ENCODE results near the gene MAN1A1. TPM values are rescaled to one million over a fixed set of nuclear protein-coding genes. Genes with fewer than 3 reads are reported as not detected.
A peak's percentile ranks its signal among the peaks of the same experiment; 100 is the strongest.

The MAN1A1 gene
- polyA plus RNA-seq, 1 donor (not counting 4 experiments of a cell fraction or from before 2014, with no cell fraction given) = 20.2 TPM

DNA sequence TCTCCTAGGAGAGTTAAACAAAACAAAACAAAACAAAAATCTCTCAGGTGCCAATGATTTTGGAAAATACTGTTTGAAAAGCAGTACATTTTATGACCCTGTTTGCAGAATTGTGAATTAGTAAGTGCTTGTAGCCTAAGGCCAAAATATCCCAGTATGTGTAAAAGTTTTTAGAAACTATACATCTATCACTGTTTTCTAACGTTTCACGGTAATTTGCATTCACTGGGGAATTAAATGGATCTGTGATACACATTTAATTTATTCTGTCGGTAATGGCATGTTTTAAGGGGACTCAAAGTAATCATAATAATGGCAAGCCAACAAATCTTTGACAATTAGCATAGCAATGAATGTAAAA, 175.5 kb downstream of the MAN1A1 start:
- Histone ChIP-seq H4K20me1 (ENCODE audit: control insufficient read depth, extremely low read depth, insufficient read depth, low read length) (no peaks in the 10 kb centered on the region), H3K79me2 (ENCODE audit: control insufficient read depth, insufficient read depth, low read length) (no peaks in the 10 kb centered on the region), H3K4me2 (ENCODE audit: control insufficient read depth, extremely low read depth, insufficient read depth, low read depth, low read length) (no peak overlapping the region), H3K4me3 (ENCODE audit: control insufficient read depth in 2 of 3, extremely low read depth in 1 of 3, insufficient read depth in 2 of 3, low read depth in 1 of 3, low read length in 3 of 3) (no peak overlapping the region), H3K9me3 (ENCODE audit: control insufficient read depth, low read depth, low read length) (no peaks in the 10 kb centered on the region), H2AFZ (ENCODE audit: control insufficient read depth, low read length) (no peak overlapping the region), H3K27ac (ENCODE audit: control insufficient read depth, insufficient read depth, low read length) (no peak overlapping the region), H3K4me1 (ENCODE audit: control insufficient read depth, extremely low read depth, insufficient read depth, low read length) (peaks cover 11% of the 10 kb centered on the region), H3K36me3 (ENCODE audit: control insufficient read depth in 2 of 2, extremely low read depth in 1 of 2, insufficient read depth in 2 of 2, low read length in 2 of 2) (no peaks in the 10 kb centered on the region), H3K9me1 (ENCODE audit: control insufficient read depth, extremely low read depth, insufficient read depth, low read length) (no peaks in the 10 kb centered on the region), H3K9ac (ENCODE audit: control insufficient read depth, extremely low read depth, insufficient read depth, low read length) (no peak overlapping the region), H3K27me3 (ENCODE audit: control insufficient read depth, extremely low read depth, insufficient read depth, low read length) (no peaks in the 10 kb centered on the region)
- DNase-seq (ENCODE audit: low read depth, low spot score) (no peak), FAIRE-seq (no peak)
- dilution Hi-C loops (cut with MboI; ENCODE audit: extremely low pct_ligation_motif_present, low sequenced_read_pairs) = no loop called here
- TF ChIP-seq EZH2 (IDR thresholded peaks at IDR 0.05; ENCODE audit: low read length) = no peak
- TF ChIP-seq, protein P1, sequence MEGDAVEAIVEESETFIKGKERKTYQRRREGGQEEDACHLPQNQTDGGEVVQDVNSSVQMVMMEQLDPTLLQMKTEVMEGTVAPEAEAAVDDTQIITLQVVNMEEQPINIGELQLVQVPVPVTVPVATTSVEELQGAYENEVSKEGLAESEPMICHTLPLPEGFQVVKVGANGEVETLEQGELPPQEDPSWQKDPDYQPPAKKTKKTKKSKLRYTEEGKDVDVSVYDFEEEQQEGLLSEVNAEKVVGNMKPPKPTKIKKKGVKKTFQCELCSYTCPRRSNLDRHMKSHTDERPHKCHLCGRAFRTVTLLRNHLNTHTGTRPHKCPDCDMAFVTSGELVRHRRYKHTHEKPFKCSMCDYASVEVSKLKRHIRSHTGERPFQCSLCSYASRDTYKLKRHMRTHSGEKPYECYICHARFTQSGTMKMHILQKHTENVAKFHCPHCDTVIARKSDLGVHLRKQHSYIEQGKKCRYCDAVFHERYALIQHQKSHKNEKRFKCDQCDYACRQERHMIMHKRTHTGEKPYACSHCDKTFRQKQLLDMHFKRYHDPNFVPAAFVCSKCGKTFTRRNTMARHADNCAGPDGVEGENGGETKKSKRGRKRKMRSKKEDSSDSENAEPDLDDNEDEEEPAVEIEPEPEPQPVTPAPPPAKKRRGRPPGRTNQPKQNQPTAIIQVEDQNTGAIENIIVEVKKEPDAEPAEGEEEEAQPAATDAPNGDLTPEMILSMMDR (optimal IDR thresholded peaks at IDR 0.05 in 1 of 3, IDR thresholded peaks at IDR 0.05 in 1 of 3, conservative IDR thresholded peaks at IDR 0.05 in 1 of 3; ENCODE audit: extremely low read depth in 1 of 3, insufficient read depth in 2 of 3, low read length in 3 of 3) = no peak

GRCh38 chr6:119173249-119174084, 176.1 kb downstream of the MAN1A1 start:
- no peaks in the 10 kb centered on the region for H3K27me3 ChIP-seq (ENCODE audit: control insufficient read depth, extremely low read depth, insufficient read depth, low read length)
- no peaks in the 10 kb centered on the region for H4K20me1 ChIP-seq (ENCODE audit: control insufficient read depth, extremely low read depth, insufficient read depth, low read length)
- no peak overlapping the region for H3K4me3 ChIP-seq (ENCODE audit: control insufficient read depth in 2 of 3, extremely low read depth in 1 of 3, insufficient read depth in 2 of 3, low read depth in 1 of 3, low read length in 3 of 3)
- no peak overlapping the region for H3K4me2 ChIP-seq (ENCODE audit: control insufficient read depth, extremely low read depth, insufficient read depth, low read depth, low read length)
- H3K27ac ChIP-seq (ENCODE audit: control insufficient read depth, insufficient read depth, low read length) = no peak overlapping the region
- TF ChIP-seq EZH2 (IDR thresholded peaks at IDR 0.05; ENCODE audit: low read length) = no peak
- TF ChIP-seq, protein P1 (optimal IDR thresholded peaks at IDR 0.05 in 1 of 3, IDR thresholded peaks at IDR 0.05 in 1 of 3, conservative IDR thresholded peaks at IDR 0.05 in 1 of 3; ENCODE audit: extremely low read depth in 1 of 3, insufficient read depth in 2 of 3, low read length in 3 of 3) = no peak
- no peak overlapping the region for H3K9ac ChIP-seq (ENCODE audit: control insufficient read depth, extremely low read depth, insufficient read depth, low read length)
- no peaks in the 10 kb centered on the region for H3K9me1 ChIP-seq (ENCODE audit: control insufficient read depth, extremely low read depth, insufficient read depth, low read length)
- DNase-seq (ENCODE audit: low read depth, low spot score) (no peak), FAIRE-seq (peak; percentile 39)
- H3K9me3 ChIP-seq (ENCODE audit: control insufficient read depth, low read depth, low read length) = no peaks in the 10 kb centered on the region
- H3K79me2 ChIP-seq (ENCODE audit: control insufficient read depth, insufficient read depth, low read length) = no peaks in the 10 kb centered on the region
- no peak overlapping the region for H2AFZ ChIP-seq (ENCODE audit: control insufficient read depth, low read length)
- dilution Hi-C loops (cut with MboI; ENCODE audit: extremely low pct_ligation_motif_present, low sequenced_read_pairs) = no loop called here
- peaks cover 11% of the 10 kb centered on the region for H3K4me1 ChIP-seq (ENCODE audit: control insufficient read depth, extremely low read depth, insufficient read depth, low read length)
- no peaks in the 10 kb centered on the region for H3K36me3 ChIP-seq (ENCODE audit: control insufficient read depth in 2 of 2, extremely low read depth in 1 of 2, insufficient read depth in 2 of 2, low read length in 2 of 2)

Measured in keratinocyte (primary cell).